Activated T-cell treated with anti-CD3 and anti-CD28 coated beads, Interleukin-2, amount 50 U/mL, for 4 hours (primary cell): Measurements from ENCODE around the gene ENDOG. TPM values are rescaled to one million over a fixed set of nuclear protein-coding genes. Genes with fewer than 3 reads are reported as not detected.

Experiments
- ATAC-seq, 2 donors: fragments of 200-7000 bp; cut with Tn5 transposase; one replicate each; pipeline ENCODE4 v1.10.0; 2021
- DNase-seq: peaks from one replicate; pipeline ENCODE4 v3.0.0-alpha.2; 2020
- H3K27me3 Mint-ChIP-seq: one replicate; pipeline ENCODE4 v1.8.0; 2021; ENCODE audit warnings: low read depth, mixed read lengths
- H3K36me3 Mint-ChIP-seq: one replicate; pipeline ENCODE4 v1.8.0; 2022; ENCODE audit warnings: mixed read lengths; ENCODE audit not compliant: insufficient read depth
- H3K4me1 Mint-ChIP-seq: one replicate; pipeline ENCODE4 v1.8.0; 2021; ENCODE audit warnings: low read depth, mixed read lengths
- H3K4me3 Mint-ChIP-seq: one replicate; pipeline ENCODE4 v1.8.0; 2021; ENCODE audit warnings: mild to moderate bottlenecking, moderate library complexity, mixed read lengths
- H3K9me3 Mint-ChIP-seq: one replicate; pipeline ENCODE4 v1.8.0; 2021; ENCODE audit warnings: mixed read lengths
- total RNA-seq, 3 donors: library from RNA; stranded (reverse); gene quantifications; one replicate each; pipeline ENCODE4 v1.2.1, GENCODE V29; 2021

The ENDOG gene
- total RNA-seq, 3 donors from 2014 or later = 22.6 to 28.5 (median 26.4) TPM

- ATAC-seq (peak; percentile 55 to 60), DNase-seq (peak; percentile 28)
- peaks cover 14% of the 10 kb centered on the region for H3K36me3 Mint-ChIP-seq
- H3K9me3 Mint-ChIP-seq = no peaks in the 10 kb centered on the region
- H3K27me3 Mint-ChIP-seq = no peaks in the 10 kb centered on the region
- peak overlapping the region; percentile 82 for H3K4me3 Mint-ChIP-seq
- peaks cover 14% of the 10 kb centered on the region for H3K4me1 Mint-ChIP-seq
These were observed 777 bp downstream of the ENDOG start for GRCh38 chr9:128818839-128819715.

GRCh38 chr9:128819716-128820664 lies 1.7 kb downstream of the ENDOG start:
- Mint-ChIP-seq H3K27me3 (no peaks in the 10 kb centered on the region), H3K36me3 (peaks cover 14% of the 10 kb centered on the region), H3K9me3 (no peaks in the 10 kb centered on the region), H3K4me1 (peaks cover 14% of the 10 kb centered on the region), H3K4me3 (peak overlapping the region; percentile 48)
- DNase-seq (no peak), ATAC-seq (no peak)

- no peaks in the 10 kb centered on the region for H3K9me3 Mint-ChIP-seq
- peaks cover 14% of the 10 kb centered on the region for H3K4me1 Mint-ChIP-seq
- ATAC-seq = no peak
- peak overlapping the region; percentile 26 for H3K4me3 Mint-ChIP-seq
- H3K27me3 Mint-ChIP-seq = no peaks in the 10 kb centered on the region
- DNase-seq = no peak
- H3K36me3 Mint-ChIP-seq = peaks cover 17% of the 10 kb centered on the region
These were observed 2.6 kb downstream of the ENDOG start for GRCh38 chr9:128820665-128821583.

GRCh38 chr9:128821584-128822406 lies 3.5 kb downstream of the ENDOG start:
- Mint-ChIP-seq H3K9me3 (no peaks in the 10 kb centered on the region), H3K4me3 (no peak overlapping the region), H3K36me3 (peaks cover 17% of the 10 kb centered on the region), H3K27me3 (no peaks in the 10 kb centered on the region), H3K4me1 (peaks cover 14% of the 10 kb centered on the region)
- no peak for ATAC-seq
- DNase-seq = no peak

GRCh38 chr9:128822407-128823042 lies 4.2 kb downstream of the ENDOG start:
- H3K4me3 Mint-ChIP-seq = peak overlapping the region; percentile 46
- H3K4me1 Mint-ChIP-seq = peaks cover 19% of the 10 kb centered on the region

GRCh38 chr9:128823362-128823902 lies 5.1 kb downstream of the ENDOG start:
- H3K9me3 Mint-ChIP-seq = no peaks in the 10 kb centered on the region
- DNase-seq = no peak
- ATAC-seq = no peak
- H3K36me3 Mint-ChIP-seq = peaks cover 26% of the 10 kb centered on the region
- H3K4me1 Mint-ChIP-seq = peaks cover 23% of the 10 kb centered on the region
- H3K4me3 Mint-ChIP-seq = no peak overlapping the region
- no peaks in the 10 kb centered on the region for H3K27me3 Mint-ChIP-seq

More at GRCh38 chr9:128822407-128823042, 4.2 kb downstream of the ENDOG start:
- Mint-ChIP-seq H3K36me3 (peaks cover 23% of the 10 kb centered on the region), H3K27me3 (no peaks in the 10 kb centered on the region), H3K9me3 (no peaks in the 10 kb centered on the region)
- ATAC-seq = no peak
- no peak for DNase-seq

GRCh38 chr9:128823903-128824406 lies 5.7 kb downstream of the ENDOG start:
- H3K4me1 Mint-ChIP-seq = peaks cover 28% of the 10 kb centered on the region
- DNase-seq (no peak), ATAC-seq (no peak)
- no peaks in the 10 kb centered on the region for H3K9me3 Mint-ChIP-seq
- H3K4me3 Mint-ChIP-seq = no peak overlapping the region
- no peaks in the 10 kb centered on the region for H3K27me3 Mint-ChIP-seq
- peaks cover 29% of the 10 kb centered on the region for H3K36me3 Mint-ChIP-seq

GRCh38 chr9:128824911-128825310 lies 6.6 kb downstream of the ENDOG start:
- peaks cover 31% of the 10 kb centered on the region for H3K36me3 Mint-ChIP-seq
- DNase-seq (no peak), ATAC-seq (no peak)
- H3K9me3 Mint-ChIP-seq = no peaks in the 10 kb centered on the region
- H3K4me1 Mint-ChIP-seq = peaks cover 23% of the 10 kb centered on the region
- H3K27me3 Mint-ChIP-seq = no peaks in the 10 kb centered on the region
- no peak overlapping the region for H3K4me3 Mint-ChIP-seq

- Mint-ChIP-seq H3K27me3 (no peaks in the 10 kb centered on the region), H3K4me3 (no peak overlapping the region), H3K36me3 (peaks cover 29% of the 10 kb centered on the region), H3K4me1 (peaks cover 25% of the 10 kb centered on the region), H3K9me3 (no peaks in the 10 kb centered on the region)
- DNase-seq = no peak
- ATAC-seq = no peak
These were observed 7.8 kb downstream of the ENDOG start for GRCh38 chr9:128825923-128826700.

- ATAC-seq = no peak
These were observed 10.0 kb downstream of the ENDOG start for GRCh38 chr9:128828267-128828666.

GRCh38 chr9:128828719-128829452 lies 10.6 kb downstream of the ENDOG start:
- ATAC-seq (peak in 1 of 2 donors; percentile 20), DNase-seq (no peak)
- peak overlapping the region; percentile 95 for H3K4me3 Mint-ChIP-seq
- H3K9me3 Mint-ChIP-seq = no peaks in the 10 kb centered on the region
- H3K27me3 Mint-ChIP-seq = no peaks in the 10 kb centered on the region
- H3K4me1 Mint-ChIP-seq = peaks cover 23% of the 10 kb centered on the region
- H3K36me3 Mint-ChIP-seq = peaks cover 21% of the 10 kb centered on the region

More at GRCh38 chr9:128828267-128828666, 10.0 kb downstream of the ENDOG start:
- peaks cover 23% of the 10 kb centered on the region for H3K4me1 Mint-ChIP-seq
- H3K9me3 Mint-ChIP-seq = no peaks in the 10 kb centered on the region
- H3K4me3 Mint-ChIP-seq = peak overlapping the region; percentile 95
- H3K36me3 Mint-ChIP-seq = peaks cover 21% of the 10 kb centered on the region
- no peak for DNase-seq
- H3K27me3 Mint-ChIP-seq = no peaks in the 10 kb centered on the region
